ENCODE data around the gene FBXW7.
A peak's percentile ranks its signal among the peaks of the same experiment; 100 is the strongest.

The FBXW7 gene

GRCh38 chr4:152535360-152535902 is 461 bp downstream of the FBXW7 start:
- Mint-ChIP-seq H3K36me3 (ENCODE audit: low read depth) (peaks cover 20% of the 10 kb centered on the region), H3K27ac (no peak overlapping the region), H3K4me3 (peak overlapping the region; percentile 99), H3K27me3 (ENCODE audit: low read depth, poor library complexity) (peaks cover 6% of the 10 kb centered on the region), H3K9me3 (no peaks in the 10 kb centered on the region), H3K4me1 (peaks cover 57% of the 10 kb centered on the region)
- no peak for TF ChIP-seq CTCF (IDR thresholded peaks at IDR 0.05)
- DNase-seq = no peak

GRCh38 chr4:152534541-152535359 is 1.1 kb downstream of the FBXW7 start:
- Mint-ChIP-seq H3K4me1 (peaks cover 57% of the 10 kb centered on the region), H3K27me3 (ENCODE audit: low read depth, poor library complexity) (no peaks in the 10 kb centered on the region), H3K27ac (peak overlapping the region; percentile 73), H3K4me3 (peak overlapping the region; percentile 97), H3K36me3 (ENCODE audit: low read depth) (peaks cover 18% of the 10 kb centered on the region), H3K9me3 (no peaks in the 10 kb centered on the region)
- peak; percentile 59 for DNase-seq
- TF ChIP-seq CTCF (IDR thresholded peaks at IDR 0.05) = no peak

GRCh38 chr4:152531479-152531878 is 4.4 kb downstream of the FBXW7 start:
- H3K9me3 Mint-ChIP-seq = no peaks in the 10 kb centered on the region
- H3K36me3 Mint-ChIP-seq (ENCODE audit: low read depth) = peaks cover 5% of the 10 kb centered on the region
- no peak overlapping the region for H3K4me3 Mint-ChIP-seq
- H3K27me3 Mint-ChIP-seq (ENCODE audit: low read depth, poor library complexity) = no peaks in the 10 kb centered on the region
- DNase-seq = no peak
- peaks cover 39% of the 10 kb centered on the region for H3K4me1 Mint-ChIP-seq
- H3K27ac Mint-ChIP-seq = no peak overlapping the region
- no peak for TF ChIP-seq CTCF (IDR thresholded peaks at IDR 0.05)

GRCh38 chr4:152530600-152530999 is 5.3 kb downstream of the FBXW7 start:
- Mint-ChIP-seq H3K27ac (no peak overlapping the region), H3K9me3 (no peaks in the 10 kb centered on the region), H3K4me3 (no peak overlapping the region), H3K27me3 (ENCODE audit: low read depth, poor library complexity) (no peaks in the 10 kb centered on the region), H3K4me1 (peaks cover 36% of the 10 kb centered on the region), H3K36me3 (ENCODE audit: low read depth) (peaks cover 5% of the 10 kb centered on the region)
- DNase-seq = no peak
- TF ChIP-seq CTCF (IDR thresholded peaks at IDR 0.05) = no peak

- Mint-ChIP-seq H3K36me3 (ENCODE audit: low read depth) (peaks cover 5% of the 10 kb centered on the region), H3K27me3 (ENCODE audit: low read depth, poor library complexity) (no peaks in the 10 kb centered on the region), H3K27ac (no peak overlapping the region), H3K4me3 (no peak overlapping the region), H3K9me3 (no peaks in the 10 kb centered on the region), H3K4me1 (peaks cover 36% of the 10 kb centered on the region)
- TF ChIP-seq CTCF (IDR thresholded peaks at IDR 0.05) = no peak
- no peak for DNase-seq
Observed at GRCh38 chr4:152529880-152530279, 6.0 kb downstream of the FBXW7 start.

GRCh38 chr4:152528060-152528459 is 7.8 kb downstream of the FBXW7 start:
- Mint-ChIP-seq H3K4me1 (peaks cover 18% of the 10 kb centered on the region), H3K36me3 (ENCODE audit: low read depth) (peaks cover 5% of the 10 kb centered on the region), H3K27ac (peak overlapping the region; percentile 23), H3K27me3 (ENCODE audit: low read depth, poor library complexity) (no peaks in the 10 kb centered on the region), H3K9me3 (no peaks in the 10 kb centered on the region), H3K4me3 (no peak overlapping the region)
- no peak for DNase-seq
- TF ChIP-seq CTCF (IDR thresholded peaks at IDR 0.05) = no peak
